Measurements from ENCODE around the gene TUBG2.
"Not testable (repeated sequence)": the region's sequence is repeated elsewhere in the genome, so short reads cannot be mapped to it uniquely, and the experiment has no call there.

The TUBG2 gene

DNA sequence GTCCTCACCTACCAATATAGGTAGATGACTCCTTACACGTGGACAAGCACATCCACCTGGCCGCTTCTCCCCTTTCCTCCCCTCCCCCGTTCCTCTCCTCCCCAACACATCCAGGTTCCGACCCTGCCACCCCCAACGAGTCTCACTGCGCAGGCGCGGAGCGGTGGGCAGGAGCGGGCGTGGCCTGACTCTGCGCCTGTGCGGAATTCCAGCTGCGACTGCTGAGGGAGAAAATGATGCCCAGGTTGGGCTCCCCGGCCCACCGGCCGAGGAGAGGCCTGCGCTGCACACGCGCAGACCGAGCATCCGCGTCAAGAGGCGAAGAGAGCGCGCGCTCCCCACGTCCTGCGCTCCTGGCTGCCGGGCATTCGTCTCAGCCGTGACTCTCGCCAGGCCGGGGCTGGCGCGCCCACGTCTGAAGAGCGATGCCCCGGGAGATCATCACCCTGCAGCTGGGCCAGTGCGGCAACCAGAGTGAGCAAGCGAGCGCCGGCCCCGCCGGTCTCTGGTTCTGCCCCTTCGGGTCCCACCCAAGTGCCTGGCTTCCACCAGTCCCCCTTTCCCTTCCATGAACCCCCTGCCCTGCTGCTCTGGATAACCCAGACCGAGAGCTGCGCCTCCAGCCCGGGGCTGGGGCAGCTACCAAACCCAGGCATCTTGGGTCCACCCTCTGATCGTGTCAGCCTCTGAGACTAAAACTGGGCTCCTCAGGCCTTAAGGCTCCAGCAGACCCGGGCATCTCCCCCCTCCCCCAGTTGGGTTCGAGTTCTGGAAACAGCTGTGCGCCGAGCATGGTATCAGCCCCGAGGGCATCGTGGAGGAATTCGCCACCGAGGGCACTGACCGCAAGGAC lies at the start of gene TUBG2:
Gene TUBG2 (plus strand): TSS at position 206 of the 853 bp plus-strand sequence. CDS start 220 bp downstream, at position 426.
- Histone ChIP-seq H3K4me3 (IDR thresholded peaks at IDR 0.05; ENCODE audit: insufficient read depth, low read depth, low read length) (no peak within 1 kb of the TSS), H3K36me3 (ENCODE audit: insufficient read depth) (no peaks in the 10 kb centered on the region), H2AFZ (ENCODE audit: low read depth) (peak within 1 kb of the TSS; percentile 69), H3K4me2 (peak within 1 kb of the TSS; percentile 82), H3K79me2 (ENCODE audit: insufficient read depth, low read depth) (no peaks in the 10 kb centered on the region), H3K9ac (peak within 1 kb of the TSS; percentile 41; the same call in 1 of the 2 replicates), H3K27ac (peak within 1 kb of the TSS; percentile 11; the same call in 1 of the 2 replicates), H4K20me1 (ENCODE audit: insufficient read depth) (no peaks in the 10 kb centered on the region), H3K4me1 (ENCODE audit: low read depth, poor library complexity, severe bottlenecking) (peaks cover 57% of the 10 kb centered on the region), H3K27me3 (ENCODE audit: insufficient read depth, low read depth) (no peaks in the 10 kb centered on the region)
- TF ChIP-seq, protein P1, sequence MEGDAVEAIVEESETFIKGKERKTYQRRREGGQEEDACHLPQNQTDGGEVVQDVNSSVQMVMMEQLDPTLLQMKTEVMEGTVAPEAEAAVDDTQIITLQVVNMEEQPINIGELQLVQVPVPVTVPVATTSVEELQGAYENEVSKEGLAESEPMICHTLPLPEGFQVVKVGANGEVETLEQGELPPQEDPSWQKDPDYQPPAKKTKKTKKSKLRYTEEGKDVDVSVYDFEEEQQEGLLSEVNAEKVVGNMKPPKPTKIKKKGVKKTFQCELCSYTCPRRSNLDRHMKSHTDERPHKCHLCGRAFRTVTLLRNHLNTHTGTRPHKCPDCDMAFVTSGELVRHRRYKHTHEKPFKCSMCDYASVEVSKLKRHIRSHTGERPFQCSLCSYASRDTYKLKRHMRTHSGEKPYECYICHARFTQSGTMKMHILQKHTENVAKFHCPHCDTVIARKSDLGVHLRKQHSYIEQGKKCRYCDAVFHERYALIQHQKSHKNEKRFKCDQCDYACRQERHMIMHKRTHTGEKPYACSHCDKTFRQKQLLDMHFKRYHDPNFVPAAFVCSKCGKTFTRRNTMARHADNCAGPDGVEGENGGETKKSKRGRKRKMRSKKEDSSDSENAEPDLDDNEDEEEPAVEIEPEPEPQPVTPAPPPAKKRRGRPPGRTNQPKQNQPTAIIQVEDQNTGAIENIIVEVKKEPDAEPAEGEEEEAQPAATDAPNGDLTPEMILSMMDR (conservative IDR thresholded peaks at IDR 0.05; ENCODE audit: low read depth, low read length) = no peak

- Histone ChIP-seq H3K4me2 (peak overlapping the region; percentile 85), H2AFZ (ENCODE audit: low read depth) (peak overlapping the region; percentile 75; the same call in 1 of the 2 replicates), H3K79me2 (ENCODE audit: insufficient read depth, low read depth) (peaks cover 54% of the 10 kb centered on the region), H3K27ac (peak overlapping the region; percentile 42), H3K9ac (peak overlapping the region; percentile 70), H3K4me1 (ENCODE audit: low read depth, poor library complexity, severe bottlenecking) (peaks cover 41% of the 10 kb centered on the region)
- not testable (repeated sequence) for H3K36me3 ChIP-seq (ENCODE audit: insufficient read depth); H3K4me3 ChIP-seq (IDR thresholded peaks at IDR 0.05; ENCODE audit: insufficient read depth, low read depth, low read length); H4K20me1 ChIP-seq (ENCODE audit: insufficient read depth); H3K27me3 ChIP-seq (ENCODE audit: insufficient read depth, low read depth)
These were observed 49.0 kb upstream of the TUBG2 start for GRCh38 chr17:42609814-42610801.

DNA sequence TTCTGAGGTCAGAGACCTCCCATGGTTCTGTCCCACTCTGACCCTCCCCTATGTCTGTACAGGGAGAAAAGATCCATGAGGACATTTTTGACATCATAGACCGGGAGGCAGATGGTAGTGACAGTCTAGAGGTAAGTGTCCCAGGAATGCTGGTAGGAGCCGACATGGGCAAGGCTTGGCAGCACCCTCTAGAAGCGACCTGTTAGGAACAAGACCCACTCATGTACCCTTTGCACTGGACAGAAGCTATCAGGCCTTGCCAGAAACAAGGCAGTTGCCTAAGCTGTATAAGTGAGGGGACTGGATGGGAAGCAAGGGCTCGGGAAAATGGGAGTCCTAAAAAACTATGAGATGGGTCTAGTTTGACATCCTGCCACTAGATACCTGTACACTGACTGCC lies 47.1 kb upstream of the TUBG2 start:
- Histone ChIP-seq H3K4me1 (ENCODE audit: low read depth, poor library complexity, severe bottlenecking) (peaks cover 43% of the 10 kb centered on the region), H3K4me2 (no peak overlapping the region), H3K27ac (no peak overlapping the region), H4K20me1 (ENCODE audit: insufficient read depth) (no peaks in the 10 kb centered on the region), H3K36me3 (ENCODE audit: insufficient read depth) (peaks cover 9% of the 10 kb centered on the region; the same call in 1 of the 2 replicates), H3K27me3 (ENCODE audit: insufficient read depth, low read depth) (no peaks in the 10 kb centered on the region), H3K9ac (no peak overlapping the region), H3K4me3 (IDR thresholded peaks at IDR 0.05; ENCODE audit: insufficient read depth, low read depth, low read length) (no peak overlapping the region), H3K79me2 (ENCODE audit: insufficient read depth, low read depth) (peaks cover 34% of the 10 kb centered on the region), H2AFZ (ENCODE audit: low read depth) (no peak overlapping the region)
- TF ChIP-seq, protein P1 (conservative IDR thresholded peaks at IDR 0.05; ENCODE audit: low read depth, low read length) = no peak

GRCh38 chr17:42613699-42614295 lies 45.3 kb upstream of the TUBG2 start:
- no peaks in the 10 kb centered on the region for H4K20me1 ChIP-seq (ENCODE audit: insufficient read depth)

More at GRCh38 chr17:42613699-42614295, 45.3 kb upstream of the TUBG2 start:
- Histone ChIP-seq H2AFZ (ENCODE audit: low read depth) (no peak overlapping the region), H3K79me2 (ENCODE audit: insufficient read depth, low read depth) (peaks cover 17% of the 10 kb centered on the region), H3K4me1 (ENCODE audit: low read depth, poor library complexity, severe bottlenecking) (peaks cover 44% of the 10 kb centered on the region), H3K4me3 (IDR thresholded peaks at IDR 0.05; ENCODE audit: insufficient read depth, low read depth, low read length) (no peak overlapping the region), H3K4me2 (no peak overlapping the region), H3K9ac (no peak overlapping the region), H3K36me3 (ENCODE audit: insufficient read depth) (peaks cover 9% of the 10 kb centered on the region; the same call in 1 of the 2 replicates), H3K27me3 (ENCODE audit: insufficient read depth, low read depth) (no peaks in the 10 kb centered on the region), H3K27ac (no peak overlapping the region)
- TF ChIP-seq, protein P1 (conservative IDR thresholded peaks at IDR 0.05; ENCODE audit: low read depth, low read length) = no peak

All from KMS-11 (cell line).